ENCODE measurements around the gene ROR1.

- TF ChIP-seq CTCF (IDR thresholded peaks at IDR 0.05) (no peak), POLR2A (IDR thresholded peaks at IDR 0.05) (no peak)
Measured at GRCh38 chr1:63798284-63798683, 24.5 kb downstream of the ROR1 start.
